ENCODE data around the gene CA6.
"Not testable (repeated sequence)": the region's sequence is repeated elsewhere in the genome, so short reads cannot be mapped to it uniquely, and the experiment has no call there.

- TF ChIP-seq CTCF (IDR thresholded peaks at IDR 0.05; ENCODE audit: insufficient read depth, low read length, poor library complexity, severe bottlenecking); EZH2phosphoT487 (conservative IDR thresholded peaks at IDR 0.05; ENCODE audit: low read length): not testable (repeated sequence)
Measured at GRCh38 chr1:8937051-8937450, 8.6 kb upstream of the CA6 start.
